Peyer's patch (tissue), 4 donors: ENCODE data around the gene MRGPRD. TPM values are rescaled to one million over a fixed set of nuclear protein-coding genes. Genes with fewer than 3 reads are reported as not detected.
A peak's percentile ranks its signal among the peaks of the same experiment; 100 is the strongest.

Source experiments
- DNase-seq, 3 donors: peaks; one replicate each; pipeline ENCODE4 v3.0.0-alpha.2; 2017 to 2019
- H3K27ac ChIP-seq, 4 donors: fragments of 200-600 bp; sonication (generic); one replicate each; pipeline ENCODE4 v1.5.1; 2016 to 2019
- H3K27me3 ChIP-seq, 2 donors: fragments of 200-600 bp; sonication (generic); one replicate each; pipeline ENCODE4 v1.5.1; 2019
- H3K36me3 ChIP-seq, 3 donors: fragments of 200-600 bp; sonication (generic); one replicate each; pipeline ENCODE4 v1.5.1; 2016 to 2019
- H3K4me1 ChIP-seq, 4 donors: fragments of 200-600 bp; sonication (generic); one replicate each; pipeline ENCODE4 v1.5.1; 2016 to 2019
- H3K4me3 ChIP-seq, 4 donors: fragments of 200-600 bp; sonication (generic); 1 replicate in 3 of 4; 2 replicates in 1 of 4; pipeline ENCODE4 v1.5.1; 2016 to 2019; ENCODE audit warnings: mild to moderate bottlenecking in 1 of 4
- H3K9me3 ChIP-seq, 4 donors: fragments of 200-600 bp; sonication (generic); one replicate each; pipeline ENCODE4 v1.5.1; 2016 to 2019; ENCODE audit warnings: mild to moderate bottlenecking in 1 of 4
- CTCF ChIP-seq, 6 experiments: fragments of 450-650 bp in 4 of 6; fragments of 200-600 bp in 2 of 6; sonication (generic) in 1 of 6; IDR thresholded peaks; one replicate each; pipeline ENCODE4 v1.5.1; 2017 to 2019; ENCODE audit warnings: antibody characterized with exemption in 6 of 6, mild to moderate bottlenecking in 3 of 6, moderate library complexity in 1 of 6
- POLR2A ChIP-seq, 2 donors: fragments of 450-650 bp; IDR thresholded peaks; one replicate each; pipeline ENCODE4 v1.5.1; 2017; ENCODE audit warnings: antibody characterized with exemption in 2 of 2, mild to moderate bottlenecking in 2 of 2, moderate library complexity in 2 of 2
- total RNA-seq, 4 donors: library from RNA; depleted of rRNA; stranded (reverse); fragments of >200 nt; gene quantifications; one replicate each; pipeline ENCODE4 v1.1.0, GENCODE V29; 2016

The MRGPRD gene
- total RNA-seq, 4 donors from 2014 or later = not detected

- Histone ChIP-seq H3K9me3 (no peaks in the 10 kb centered on the region), H3K4me1 (no peaks in the 10 kb centered on the region), H3K4me3 (no peak overlapping the region), H3K36me3 (no peaks in the 10 kb centered on the region), H3K27ac (no peak overlapping the region), H3K27me3 (no peaks in the 10 kb centered on the region)
- no peak for DNase-seq
- no peak for TF ChIP-seq POLR2A (IDR thresholded peaks at IDR 0.05)
- no peak for TF ChIP-seq CTCF (IDR thresholded peaks at IDR 0.05)
Measured at GRCh38 chr11:68994894-68995285, 14.1 kb upstream of the MRGPRD start.

GRCh38 chr11:68994161-68994893 is 13.5 kb upstream of the MRGPRD start:
- no peaks in the 10 kb centered on the region for H3K36me3 ChIP-seq
- no peak overlapping the region for H3K27ac ChIP-seq
- H3K27me3 ChIP-seq = no peaks in the 10 kb centered on the region
- no peak overlapping the region for H3K4me3 ChIP-seq
- peak in 1 of 3 donors; percentile 40 for DNase-seq
- TF ChIP-seq CTCF (IDR thresholded peaks at IDR 0.05) (no peak), POLR2A (IDR thresholded peaks at IDR 0.05) (no peak)
- no peaks in the 10 kb centered on the region for H3K4me1 ChIP-seq
- no peaks in the 10 kb centered on the region for H3K9me3 ChIP-seq

GRCh38 chr11:68993546-68993945 is 12.8 kb upstream of the MRGPRD start:
- no peaks in the 10 kb centered on the region for H3K9me3 ChIP-seq
- no peak overlapping the region for H3K4me3 ChIP-seq
- no peak overlapping the region for H3K27ac ChIP-seq
- H3K4me1 ChIP-seq = no peaks in the 10 kb centered on the region
- H3K36me3 ChIP-seq = no peaks in the 10 kb centered on the region
- DNase-seq = no peak
- H3K27me3 ChIP-seq = no peaks in the 10 kb centered on the region
- TF ChIP-seq CTCF (IDR thresholded peaks at IDR 0.05) (no peak), POLR2A (IDR thresholded peaks at IDR 0.05) (no peak)

GRCh38 chr11:68992743-68993255 is 12.0 kb upstream of the MRGPRD start:
- no peaks in the 10 kb centered on the region for H3K36me3 ChIP-seq
- DNase-seq = peak in 1 of 3 donors; percentile 40
- no peaks in the 10 kb centered on the region for H3K9me3 ChIP-seq
- H3K27ac ChIP-seq = no peak overlapping the region
- no peak for TF ChIP-seq POLR2A (IDR thresholded peaks at IDR 0.05)
- no peak for TF ChIP-seq CTCF (IDR thresholded peaks at IDR 0.05)
- H3K4me3 ChIP-seq = no peak overlapping the region
- no peaks in the 10 kb centered on the region for H3K4me1 ChIP-seq
- H3K27me3 ChIP-seq = no peaks in the 10 kb centered on the region

- Histone ChIP-seq H3K36me3 (no peaks in the 10 kb centered on the region), H3K9me3 (no peaks in the 10 kb centered on the region), H3K4me1 (no peaks in the 10 kb centered on the region), H3K27me3 (no peaks in the 10 kb centered on the region), H3K27ac (no peak overlapping the region), H3K4me3 (no peak overlapping the region)
- TF ChIP-seq CTCF (IDR thresholded peaks at IDR 0.05) = no peak
- TF ChIP-seq POLR2A (IDR thresholded peaks at IDR 0.05) = no peak
- peak in 1 of 3 donors; percentile 36 for DNase-seq
Measured at GRCh38 chr11:68990995-68991780, 10.4 kb upstream of the MRGPRD start.
